NCI-H2227 (cell line): ENCODE results near the gene SRD5A1.
"Not testable (repeated sequence)": the region's sequence is repeated elsewhere in the genome, so short reads cannot be mapped to it uniquely, and the experiment has no call there.

Source experiments
- DNase-seq: peaks from one replicate; lab custom pipeline; 2025; ENCODE audit not compliant: unreplicated experiment; lab: John Stamatoyannopoulos, UW

Gene SRD5A1

DNA sequence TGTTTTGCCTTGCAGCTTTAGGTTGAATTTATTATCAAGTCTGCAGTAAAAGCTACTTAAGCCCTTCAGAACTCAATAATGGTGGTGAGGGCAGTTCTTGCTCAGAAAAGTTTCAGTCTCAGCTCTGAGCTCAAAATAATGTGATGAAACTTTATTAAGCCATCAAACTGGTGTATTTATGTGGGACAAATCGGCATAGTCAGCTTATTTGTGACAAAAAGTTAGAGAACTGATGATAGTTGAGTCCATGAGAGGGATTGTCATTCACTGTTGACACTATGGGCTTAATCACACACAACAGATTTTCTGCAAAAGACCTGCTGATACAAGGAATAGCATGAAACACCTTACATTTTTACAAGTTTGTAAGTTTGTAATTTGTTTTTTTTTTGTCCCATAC, 9.4 kb downstream of the SRD5A1 start:
- no peak for DNase-seq

DNA sequence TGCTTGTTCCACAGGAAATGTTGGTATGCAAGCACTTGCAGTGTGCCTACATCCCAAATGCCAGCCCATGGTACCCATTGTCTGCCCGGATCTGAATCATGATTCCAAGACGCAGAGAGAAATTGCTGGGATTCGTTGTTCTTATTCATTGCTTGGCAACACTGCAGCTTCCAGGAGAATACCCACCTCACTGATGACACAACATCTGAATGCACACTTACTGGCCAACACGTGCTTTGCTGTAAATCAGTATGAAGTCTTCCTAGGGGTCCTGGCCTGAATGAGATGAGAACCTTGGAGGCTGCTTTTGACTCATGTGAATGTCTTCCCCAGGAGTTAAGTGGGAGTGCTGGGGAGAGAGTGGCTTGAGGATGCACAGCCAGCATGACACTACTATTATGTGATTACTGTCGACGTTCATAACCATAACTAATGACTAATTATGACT, 11.6 kb downstream of the SRD5A1 start:
- DNase-seq: no peak

DNA sequence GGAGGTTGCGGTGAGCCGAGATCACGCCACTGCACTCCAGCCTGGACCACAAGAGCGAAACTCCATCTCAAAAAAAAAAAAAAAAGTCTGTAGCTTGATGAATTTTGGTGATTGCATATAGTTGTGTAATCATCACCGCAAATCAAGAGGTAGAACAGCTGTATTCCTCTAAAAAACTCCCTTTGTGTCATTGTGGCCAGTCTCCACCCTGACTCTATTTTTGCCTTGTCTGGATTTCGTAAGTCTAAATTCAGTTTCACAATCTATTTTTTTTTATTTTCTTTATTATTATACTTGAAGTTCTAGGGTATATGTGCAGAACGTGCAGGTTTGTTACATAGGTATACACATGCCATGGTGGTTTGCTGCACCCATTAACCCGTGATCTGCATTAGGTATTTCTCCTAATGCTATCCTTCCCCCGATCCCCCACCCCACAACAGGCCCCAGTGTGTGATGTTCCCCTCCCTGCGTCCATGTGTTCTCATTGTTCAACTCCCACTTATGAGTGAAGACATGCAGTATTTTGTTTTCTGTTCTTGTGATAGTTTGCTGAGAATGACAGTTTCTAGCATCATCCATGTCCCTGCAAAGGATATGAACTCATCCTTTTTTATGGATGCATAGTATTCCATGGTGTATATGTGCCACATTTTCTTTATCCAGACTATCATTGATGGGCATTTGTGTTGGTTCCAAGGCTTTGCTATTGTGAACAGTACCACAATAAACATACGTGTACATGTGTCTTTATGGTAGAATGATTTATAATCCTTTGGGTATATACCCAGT, 12.5 kb downstream of the SRD5A1 start:
- DNase-seq: not testable (repeated sequence)

DNA sequence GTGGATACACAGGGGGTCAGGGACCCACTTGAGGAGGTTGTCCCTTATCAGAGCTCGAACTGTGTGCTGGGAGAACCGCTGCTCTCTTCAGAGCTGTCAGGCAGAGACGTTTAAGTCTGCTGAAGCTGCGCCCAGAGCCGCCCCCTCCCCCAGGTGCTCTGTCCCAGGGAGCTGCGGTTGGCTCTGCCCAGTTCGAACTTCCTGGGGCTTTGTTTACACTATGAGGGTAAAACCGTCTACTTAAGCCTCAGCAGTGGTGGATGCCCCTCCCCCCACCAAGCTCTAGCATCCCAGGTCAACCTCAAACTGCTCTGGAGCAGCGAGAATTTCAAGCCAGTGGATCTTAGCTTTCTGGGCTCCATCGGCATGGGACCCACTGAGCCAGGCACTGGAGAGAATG, 15.9 kb downstream of the SRD5A1 start:
- DNase-seq: no peak

DNA sequence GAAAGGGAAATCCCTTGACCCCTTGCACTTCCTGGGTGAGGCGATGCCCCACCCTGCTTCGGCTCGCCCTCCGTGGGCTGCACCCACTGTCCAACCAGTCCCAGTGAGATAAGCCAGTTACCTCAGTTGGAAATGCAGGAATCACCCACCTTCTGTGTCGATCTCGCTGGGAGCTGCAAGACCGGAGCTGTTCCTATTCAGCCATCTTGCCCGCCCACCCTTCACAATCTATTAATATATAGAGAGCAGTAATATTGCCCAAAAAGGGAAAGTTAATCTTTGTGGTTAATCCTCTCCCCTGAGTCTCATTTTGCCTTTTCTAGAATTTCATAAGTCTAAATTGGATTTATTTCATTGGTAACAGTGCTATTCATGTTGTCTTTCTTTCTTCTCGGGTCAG, 16.4 kb downstream of the SRD5A1 start:
- no peak for DNase-seq

DNA sequence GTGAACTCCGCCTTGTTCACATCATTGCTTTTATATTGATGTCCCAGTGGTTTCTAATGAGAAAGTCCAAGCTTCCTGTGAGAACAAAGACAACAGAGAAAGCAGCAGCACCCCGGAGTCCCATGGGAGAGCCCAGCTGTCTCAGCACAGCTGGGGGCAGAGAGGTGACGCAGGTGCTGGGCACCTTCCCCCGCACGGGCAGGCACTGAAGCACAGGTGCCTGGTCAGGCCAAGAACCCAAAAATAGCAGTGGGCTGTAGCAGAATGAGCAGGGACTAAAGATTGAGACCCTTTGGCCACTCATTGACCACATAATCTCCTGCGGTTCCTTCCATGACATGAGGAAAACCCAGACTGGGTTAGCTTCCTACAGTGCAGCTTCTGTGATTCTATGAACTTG, 18.8 kb downstream of the SRD5A1 start:
- DNase-seq: no peak

DNA sequence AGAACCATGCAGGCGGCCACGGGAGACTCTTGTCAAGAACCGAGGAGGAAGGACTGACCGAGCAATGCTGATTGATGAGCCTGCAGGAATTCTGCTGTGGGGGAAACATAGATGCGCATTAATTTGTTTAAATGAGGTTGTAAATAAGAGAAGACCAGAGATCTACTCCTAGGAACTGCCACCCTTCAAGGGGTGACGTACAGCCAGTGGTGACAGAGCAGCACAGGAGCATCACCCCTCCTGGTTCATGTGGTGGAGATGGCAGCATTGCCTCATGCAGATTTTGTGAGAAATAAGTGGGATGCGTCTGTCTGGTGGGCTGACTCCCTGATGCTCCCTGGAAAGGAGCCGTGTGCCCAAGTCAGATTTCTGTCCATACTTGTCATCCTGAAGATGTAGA, 22.2 kb downstream of the SRD5A1 start:
- no peak for DNase-seq

DNA sequence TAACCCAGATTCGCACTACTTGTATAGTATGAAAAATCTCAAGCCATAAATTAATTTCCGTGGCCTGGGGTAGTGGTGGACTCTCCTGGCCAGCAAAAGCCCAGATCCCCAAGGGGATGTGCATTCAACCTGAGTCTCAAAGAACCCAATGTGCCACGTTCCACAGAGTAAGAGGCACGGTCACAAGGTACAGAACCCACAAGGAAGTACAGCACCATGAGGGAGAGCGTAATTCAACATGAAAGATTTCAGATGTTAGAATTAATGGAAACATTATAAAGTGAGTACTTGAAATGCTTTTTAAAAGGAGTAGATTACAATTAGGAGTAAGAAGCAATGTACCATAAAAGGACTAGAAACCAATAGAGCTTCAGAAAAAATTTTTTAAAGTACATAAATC, 23.4 kb downstream of the SRD5A1 start:
- no peak for DNase-seq

DNA sequence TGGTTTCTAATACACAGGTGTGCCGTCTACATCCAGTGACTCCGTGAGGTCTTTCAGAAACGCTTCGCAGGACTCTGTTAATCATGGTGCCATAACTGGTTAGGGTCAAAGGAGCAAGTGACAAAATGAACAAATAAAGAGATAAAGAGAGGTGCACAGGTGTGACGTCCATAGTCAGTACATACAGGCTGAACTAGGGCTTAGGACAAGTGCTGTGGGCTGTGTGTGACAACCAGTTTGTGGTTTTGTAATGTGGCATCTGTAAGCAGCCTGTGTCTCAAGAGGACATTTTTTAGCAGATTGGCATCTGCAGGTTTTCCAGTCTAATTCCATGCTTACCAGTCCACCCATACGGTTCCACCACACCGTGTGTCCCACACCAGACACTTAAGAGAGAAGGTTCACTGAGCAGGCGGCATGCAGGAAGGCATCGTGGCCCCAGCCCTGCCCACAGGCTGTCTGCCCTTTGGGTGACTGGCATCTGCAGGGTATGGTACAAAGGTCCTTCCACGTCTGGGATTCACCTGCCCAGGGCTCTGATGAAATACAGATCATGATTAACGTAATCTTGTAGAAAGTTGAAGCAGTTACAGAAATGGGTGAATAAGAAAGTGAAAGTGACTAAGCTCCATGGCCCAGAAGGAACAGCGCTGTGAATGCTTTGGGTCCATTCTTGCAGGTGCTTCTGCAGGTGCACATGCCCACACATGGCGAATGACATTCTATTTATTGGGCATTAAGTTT, 26.9 kb downstream of the SRD5A1 start:
- no peak for DNase-seq

DNA sequence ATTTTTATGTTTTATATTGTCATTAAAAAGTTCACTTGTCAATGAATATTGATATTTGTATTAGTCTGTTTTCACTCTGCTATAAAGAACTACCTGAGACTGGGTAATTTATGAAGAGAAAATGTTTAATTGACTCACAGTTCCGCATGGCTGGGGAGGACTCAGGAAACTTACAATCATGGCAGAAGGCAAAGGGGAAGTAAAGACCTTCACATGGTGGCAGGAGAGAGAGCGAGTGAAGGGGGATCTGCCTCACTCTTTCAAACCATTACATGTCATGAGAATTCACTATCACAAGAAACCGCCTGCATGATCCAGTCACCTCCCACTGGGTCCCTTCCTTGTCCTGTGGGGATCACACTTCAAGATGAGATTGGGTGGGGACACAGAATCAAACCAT, 27.4 kb downstream of the SRD5A1 start:
- no peak for DNase-seq

DNA sequence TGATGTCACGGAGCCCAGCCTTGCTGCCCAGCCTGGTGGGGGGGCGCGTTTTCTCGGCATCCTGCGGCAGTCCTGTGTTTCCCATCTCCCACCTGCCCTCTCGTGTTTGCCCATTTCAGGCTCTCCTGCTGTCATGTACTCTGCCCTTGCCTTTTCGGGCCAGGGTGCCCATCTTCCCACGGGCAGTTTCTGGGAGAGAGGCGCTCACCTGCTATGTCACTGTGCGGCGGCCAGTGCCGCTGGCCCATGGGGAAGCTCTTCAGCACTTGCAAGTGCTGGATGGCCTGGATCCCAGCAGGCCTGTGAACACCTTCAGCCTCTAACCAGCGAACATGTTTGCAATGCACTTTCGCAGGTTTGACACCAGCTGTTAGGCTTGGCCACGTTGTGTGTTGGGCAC, 33.5 kb downstream of the SRD5A1 start:
- DNase-seq: no peak

DNA sequence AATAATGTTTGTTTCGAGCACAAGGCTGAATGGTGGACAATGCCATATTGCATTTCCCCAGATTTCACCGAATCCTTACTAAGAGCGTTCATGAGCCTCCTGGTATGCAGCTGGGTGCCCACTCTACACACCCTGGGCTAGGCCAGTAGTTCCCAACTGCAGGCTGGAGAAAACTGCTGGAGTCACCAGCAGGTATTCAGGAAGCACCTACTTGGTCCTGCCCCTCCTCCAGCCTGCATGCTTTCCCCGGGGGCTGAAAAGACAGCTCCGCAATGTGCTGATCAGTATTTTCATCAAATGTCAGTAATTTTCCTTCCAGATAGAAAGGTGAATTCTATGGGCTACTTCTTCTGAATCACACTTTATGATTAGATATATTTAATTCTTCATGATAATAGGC, 34.4 kb downstream of the SRD5A1 start:
- no peak for DNase-seq

DNA sequence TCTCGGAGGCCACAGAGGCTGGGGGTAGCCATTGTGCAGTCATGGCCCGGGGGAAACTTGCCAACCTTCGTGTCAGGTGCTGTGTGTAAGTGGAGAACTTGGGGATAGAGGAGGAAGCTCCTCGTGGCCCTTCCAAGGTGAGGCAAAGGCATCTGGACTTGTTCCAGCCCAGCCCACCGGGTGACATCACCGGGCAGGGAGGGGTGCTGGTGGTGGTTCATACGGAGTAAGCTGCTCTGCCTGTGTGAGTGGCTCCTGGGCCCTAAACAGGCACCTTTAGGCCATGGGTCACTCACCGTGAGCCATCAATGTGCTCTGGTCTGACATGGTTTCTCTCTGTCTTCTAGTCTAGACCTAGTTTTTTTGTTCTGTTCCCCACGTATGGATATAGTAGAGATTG, 35.5 kb downstream of the SRD5A1 start:
- not testable (repeated sequence) for DNase-seq

DNA sequence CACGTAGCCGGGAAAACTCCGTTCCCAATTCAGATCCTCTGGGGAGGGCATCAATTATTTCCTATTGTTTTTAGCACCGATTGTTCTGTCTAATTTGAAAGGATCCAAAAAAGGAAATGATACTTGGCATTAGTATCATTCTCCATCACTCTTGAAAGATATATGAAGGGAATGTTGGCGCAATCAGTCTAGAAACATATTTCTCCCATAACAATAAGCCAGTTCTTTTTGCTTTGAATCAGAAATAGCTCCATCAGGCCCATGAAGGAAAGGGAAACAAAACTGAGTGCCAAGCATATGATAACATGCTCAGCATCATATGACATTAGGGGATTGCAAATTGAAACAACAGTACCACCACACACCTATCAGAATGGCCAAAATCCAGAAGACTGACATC, 39.8 kb downstream of the SRD5A1 start:
- no peak for DNase-seq

DNA sequence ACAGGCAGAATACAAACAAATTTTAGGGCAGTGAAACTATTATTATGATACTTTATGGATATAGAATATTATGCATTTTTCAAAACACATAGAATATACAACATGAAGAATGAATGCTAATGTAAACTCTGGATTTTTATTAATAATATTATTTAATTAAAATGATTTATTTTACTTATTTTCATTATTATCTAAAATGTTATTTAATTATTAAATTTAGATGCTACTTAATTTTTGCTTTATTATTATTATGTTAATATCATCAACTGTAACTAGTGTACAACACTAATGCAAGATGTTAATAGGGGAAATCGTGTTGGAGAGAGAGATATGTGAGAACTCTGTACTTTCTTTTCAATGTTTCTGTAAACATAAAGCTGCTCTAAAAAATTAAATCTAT, 40.7 kb downstream of the SRD5A1 start:
- no peak for DNase-seq

DNA sequence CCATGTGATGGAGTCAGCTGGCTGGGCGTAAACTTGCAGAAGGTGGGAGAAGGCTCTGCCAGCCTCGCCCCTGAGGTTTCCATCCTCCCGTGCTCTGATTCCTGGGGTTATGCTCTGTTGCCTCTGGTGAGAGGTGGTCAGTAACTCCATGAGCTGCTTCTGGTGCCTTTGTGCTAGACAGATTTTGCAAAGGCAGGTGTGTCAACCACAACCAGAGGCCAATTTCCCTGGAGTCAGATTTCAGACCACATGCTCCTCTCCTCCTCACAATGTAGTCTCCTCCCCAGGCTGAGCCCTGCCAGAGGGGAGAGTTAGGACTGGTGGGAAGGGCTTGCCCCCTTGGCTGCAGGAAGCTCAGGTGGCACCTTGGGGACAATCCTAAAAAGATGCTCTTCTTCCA, 41.2 kb downstream of the SRD5A1 start:
- DNase-seq: no peak

DNA sequence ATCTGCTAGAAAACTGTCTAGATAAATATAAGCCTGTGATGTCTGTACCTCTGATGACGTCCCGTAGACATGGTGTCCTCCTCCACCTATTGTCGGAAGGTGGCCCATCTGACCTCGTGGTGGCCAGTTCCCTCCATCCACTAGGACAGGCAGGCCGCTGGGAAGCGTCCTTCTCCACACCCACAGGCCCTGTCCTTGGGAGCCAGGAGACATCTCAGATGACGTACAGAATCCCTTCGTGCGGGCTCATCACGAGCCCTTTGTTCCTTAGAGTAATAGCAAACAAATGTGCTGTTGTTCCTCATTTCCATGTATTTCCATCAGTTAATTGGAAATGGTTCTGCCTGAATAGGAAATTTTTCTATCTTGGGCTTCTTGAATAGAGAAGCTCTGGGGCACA, 41.6 kb downstream of the SRD5A1 start:
- no peak for DNase-seq

DNA sequence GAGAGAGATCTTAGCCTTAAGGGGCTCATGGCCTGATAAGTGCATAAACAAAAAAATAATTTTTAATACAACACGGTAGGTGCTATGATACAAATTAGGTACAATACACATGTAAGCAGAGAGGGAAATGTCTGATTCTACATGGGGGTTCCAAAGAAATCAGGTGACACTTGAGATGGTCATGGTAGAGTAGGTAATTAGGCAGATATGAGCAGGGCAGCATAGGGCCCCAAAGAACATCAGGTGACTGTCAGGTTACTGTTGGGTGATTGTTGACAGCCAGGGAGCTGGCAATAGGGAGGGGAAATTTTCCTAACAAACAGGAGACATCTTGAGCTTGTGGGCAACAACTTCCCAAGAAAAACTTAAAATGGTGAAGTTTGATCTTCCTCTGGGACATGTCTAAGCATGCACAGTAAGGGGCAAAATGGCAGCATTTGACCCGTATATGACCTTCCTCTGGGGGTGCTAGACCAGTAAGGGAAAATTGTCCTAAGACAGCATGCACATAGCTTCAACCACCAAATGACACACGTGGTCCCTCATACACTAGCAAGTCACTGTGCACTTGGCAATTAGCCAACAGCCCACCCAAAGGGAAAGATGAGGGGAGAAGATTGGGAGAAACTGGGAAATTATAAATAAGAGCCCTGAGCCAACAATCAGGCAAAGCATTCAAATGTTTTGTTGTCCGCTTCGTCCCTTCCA, 42.7 kb downstream of the SRD5A1 start:
- DNase-seq: no peak

DNA sequence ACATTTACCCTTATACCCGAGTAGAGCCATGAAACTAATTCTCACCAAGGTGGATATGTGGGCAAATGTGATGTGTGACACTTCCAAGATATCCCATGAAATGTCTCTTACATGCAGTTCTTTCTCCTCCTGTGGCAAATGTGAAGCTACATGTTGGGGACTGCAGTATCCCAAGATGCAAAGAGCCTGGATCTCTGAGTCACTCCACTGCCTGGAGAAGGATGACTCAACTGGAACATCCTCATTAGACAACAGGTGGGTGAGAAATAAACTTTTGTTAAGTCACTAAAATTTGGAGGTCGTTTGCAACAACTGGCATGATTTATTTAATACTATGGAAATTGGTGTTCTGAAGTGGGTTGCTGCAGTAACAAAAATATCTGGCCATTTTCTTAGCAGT, 43.5 kb downstream of the SRD5A1 start:
- no peak for DNase-seq

DNA sequence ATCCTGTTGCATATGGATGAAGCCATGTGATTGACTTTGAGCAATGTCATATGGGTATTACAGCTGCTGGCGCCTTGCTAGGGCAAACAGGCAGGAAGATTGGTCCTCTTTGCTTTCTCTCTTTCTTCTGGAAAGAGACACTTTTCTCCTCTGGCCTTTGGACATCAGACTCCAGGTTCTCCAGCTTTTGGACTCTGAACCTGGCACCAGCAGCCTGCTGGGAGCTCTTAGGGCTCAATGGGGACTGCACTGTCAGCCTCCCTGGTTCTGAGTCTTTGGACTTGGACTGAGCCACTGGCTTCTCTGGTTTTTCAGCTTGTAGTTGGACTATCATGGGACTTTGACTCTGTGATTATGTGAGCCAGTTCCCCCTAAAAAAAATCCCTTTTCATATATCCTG, 45.1 kb downstream of the SRD5A1 start:
- DNase-seq: no peak

DNA sequence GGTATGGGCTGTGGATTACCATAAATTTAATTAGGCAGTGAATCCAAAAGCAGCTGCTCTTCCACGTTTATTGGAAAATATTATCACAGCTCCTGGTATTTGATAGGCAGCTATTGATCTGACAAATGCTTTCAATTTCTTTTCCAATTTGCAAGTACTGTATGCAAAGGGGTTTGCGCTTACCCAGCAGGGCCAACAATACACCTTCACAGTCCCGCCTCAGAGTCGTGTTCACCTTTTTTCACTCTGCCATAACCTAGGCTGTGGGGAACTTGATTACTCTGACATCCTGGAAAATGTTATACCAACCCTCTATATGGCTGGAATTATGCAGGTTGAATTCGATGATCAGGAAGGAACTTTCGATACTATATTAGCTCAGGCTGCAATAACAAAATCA, 47.7 kb downstream of the SRD5A1 start:
- DNase-seq: no peak

DNA sequence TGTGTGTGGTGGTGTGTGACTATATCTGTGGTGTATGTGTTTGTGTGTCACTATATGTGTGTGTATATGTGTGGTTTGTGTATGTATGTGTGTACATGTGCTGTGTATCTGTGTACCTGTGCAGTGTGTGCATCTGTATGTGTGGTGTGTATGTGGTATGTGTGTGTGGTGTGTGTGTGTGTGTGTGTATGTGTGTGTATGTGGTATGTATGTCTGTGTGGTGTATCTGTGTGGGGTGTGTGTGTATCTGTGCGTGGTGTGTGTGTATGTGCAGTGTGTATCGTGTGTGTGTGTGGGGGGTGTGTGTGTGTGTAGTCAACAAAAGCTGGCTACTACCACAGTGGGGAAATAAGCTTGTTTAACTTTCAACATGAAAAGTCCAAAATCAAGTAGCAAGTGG, 48.4 kb downstream of the SRD5A1 start:
- DNase-seq: no peak
